COLO668 (cell line): Measurements from ENCODE around the gene ARF1.
"Not testable (repeated sequence)": the region's sequence is repeated elsewhere in the genome, so short reads cannot be mapped to it uniquely, and the experiment has no call there.

Experiments
- DNase-seq: peaks from one replicate; lab custom pipeline; 2025; ENCODE audit not compliant: unreplicated experiment; lab: John Stamatoyannopoulos, UW

The ARF1 gene

GRCh38 chr1:228101614-228101993 lies 19.1 kb downstream of the ARF1 start:
- DNase-seq: no peak

- DNase-seq: peak; percentile 72
Measured at GRCh38 chr1:228101994-228102790, 19.7 kb downstream of the ARF1 start.

- DNase-seq: peak; percentile 97
Measured at GRCh38 chr1:228102791-228103620, 20.5 kb downstream of the ARF1 start, which contains the start of gene C1orf35. TSS of gene C1orf35 (minus strand) at chr1:228103325. CDS start at chr1:228103227, 98 bp downstream.

- DNase-seq: no peak
Measured at GRCh38 chr1:228104526-228105269, 22.2 kb downstream of the ARF1 start.

GRCh38 chr1:228105270-228105995 lies 22.9 kb downstream of the ARF1 start:
- DNase-seq: no peak

GRCh38 chr1:228105996-228106799 lies 23.7 kb downstream of the ARF1 start:
- no peak for DNase-seq

- DNase-seq: no peak
Measured at GRCh38 chr1:228106800-228107054, 24.2 kb downstream of the ARF1 start.

GRCh38 chr1:228107636-228108035 lies 25.1 kb downstream of the ARF1 start:
- DNase-seq: no peak

- DNase-seq: no peak
Measured at GRCh38 chr1:228108055-228108690, 25.7 kb downstream of the ARF1 start.

GRCh38 chr1:228108742-228109072 lies 26.2 kb downstream of the ARF1 start:
- DNase-seq: no peak

- DNase-seq: peak; percentile 98
Measured at GRCh38 chr1:228109073-228109961, 26.8 kb downstream of the ARF1 start, which contains the start of gene MRPL55. TSS of gene MRPL55 (minus strand) at chr1:228109299. CDS start at chr1:228108260, 1,039 bp downstream.

- no peak for DNase-seq
Measured at GRCh38 chr1:228109962-228110488, 27.5 kb downstream of the ARF1 start.

- no peak for DNase-seq
Measured at GRCh38 chr1:228110556-228110955, 28.0 kb downstream of the ARF1 start.

- DNase-seq: not testable (repeated sequence)
Measured at GRCh38 chr1:228111315-228111714, 28.8 kb downstream of the ARF1 start.

- DNase-seq: no peak
Measured at GRCh38 chr1:228112167-228112566, 29.7 kb downstream of the ARF1 start.

GRCh38 chr1:228112617-228113016 lies 30.1 kb downstream of the ARF1 start:
- no peak for DNase-seq

- DNase-seq: no peak
Measured at GRCh38 chr1:228114827-228115226, 32.3 kb downstream of the ARF1 start.

GRCh38 chr1:228117335-228117734 lies 34.8 kb downstream of the ARF1 start:
- no peak for DNase-seq
